ENCODE results near the gene GKAP1. TPM values are rescaled to one million over a fixed set of nuclear protein-coding genes. Genes with fewer than 3 reads are reported as not detected.
A peak's percentile ranks its signal among the peaks of the same experiment; 100 is the strongest.
"Not testable (repeated sequence)": the region's sequence is repeated elsewhere in the genome, so short reads cannot be mapped to it uniquely, and the experiment has no call there.

GKAP1 gene
- total RNA-seq, 2 experiments from 2014 or later, result 8.5 to 8.6 TPM

DNA sequence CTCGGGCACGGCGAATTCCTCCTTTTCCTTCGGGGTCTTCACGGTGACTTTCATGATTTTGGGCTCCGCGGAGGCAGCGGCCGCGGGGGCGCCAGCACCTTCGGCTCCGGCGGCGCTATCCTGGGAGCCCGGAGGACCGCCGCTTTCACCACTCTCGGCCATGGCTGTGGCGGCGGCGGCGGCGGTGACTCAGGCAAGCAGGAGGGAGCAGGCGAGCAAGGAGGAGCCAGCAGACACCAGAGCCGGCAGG is 110.1 kb downstream of the GKAP1 start:
- peak overlapping the region; percentile 89 for H3K4me3 ChIP-seq (ENCODE audit: low read depth, low read length, poor library complexity, severe bottlenecking)
- DNase-seq (ENCODE audit: low spot score), result no peak

DNA sequence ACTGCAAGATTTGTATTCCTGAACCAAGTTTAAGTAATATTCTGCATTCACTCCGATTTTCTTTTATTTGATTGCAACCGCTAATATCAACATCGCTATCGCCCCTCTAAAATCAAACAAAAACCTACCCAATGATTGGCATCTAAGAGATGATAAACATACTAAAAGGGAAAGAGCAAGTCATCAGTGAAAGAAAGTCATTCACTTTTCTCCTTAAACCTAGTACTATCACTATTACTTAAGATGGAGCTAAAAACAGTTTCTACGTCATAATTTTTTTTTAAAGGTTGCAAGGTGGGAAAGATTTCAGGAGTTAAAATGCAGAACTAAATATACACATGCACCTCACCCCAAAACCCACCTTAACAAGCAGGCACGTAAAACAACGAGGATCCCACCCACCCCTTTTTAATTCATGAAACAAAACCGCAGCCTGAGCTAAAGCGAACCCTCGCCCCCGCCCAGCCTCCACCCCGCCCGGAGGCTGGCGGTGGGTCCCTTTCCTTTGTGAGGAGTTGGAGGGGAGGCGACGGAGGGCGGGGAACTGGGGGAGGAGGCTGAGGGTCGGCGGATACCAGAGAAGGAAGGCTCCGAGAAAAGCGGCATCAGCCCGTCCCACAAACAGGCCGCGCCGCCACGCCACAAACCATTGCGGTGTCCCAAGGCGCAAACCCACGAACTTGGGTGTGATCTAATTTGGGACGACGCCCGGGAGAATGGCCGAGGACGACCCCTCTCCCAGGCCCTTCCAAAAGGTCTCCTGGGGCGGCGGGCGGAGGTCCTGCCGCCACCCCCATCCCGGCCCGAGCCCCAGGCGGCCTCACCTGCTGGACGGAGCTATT is 110.7 kb downstream of the GKAP1 start:
- CTCF ChIA-PET (ENCODE audit: unreplicated experiment), result no interaction called here
- Histone ChIP-seq H3K79me2 (ENCODE audit: insufficient read depth, low read depth, low read length) (peaks cover 57% of the 10 kb centered on the region), H3K4me3 (ENCODE audit: low read depth, low read length, poor library complexity, severe bottlenecking) (peak overlapping the region; percentile 89), H2AFZ (ENCODE audit: low read length) (peak overlapping the region; percentile 10; the same call in 1 of the 2 replicates), H3K27ac (ENCODE audit: low read depth, low read length, poor library complexity, severe bottlenecking) (peak overlapping the region; percentile 85), H3K9me2 (ENCODE audit: insufficient read depth, low read length) (no peaks in the 10 kb centered on the region), H3K9me3 (ENCODE audit: low read length) (no peaks in the 10 kb centered on the region), H4K20me1 (ENCODE audit: insufficient read depth, low read length) (peaks cover 16% of the 10 kb centered on the region; the same call in 1 of the 2 replicates), H3K36me3 (ENCODE audit: insufficient read depth, low read length) (peaks cover 18% of the 10 kb centered on the region), H3K4me2 (ENCODE audit: low read length) (peak overlapping the region; percentile 84), H3K4me1 (ENCODE audit: insufficient read depth, low read length, poor library complexity, severe bottlenecking) (peaks cover 47% of the 10 kb centered on the region)
- TF ChIP-seq EZH2phosphoT487 (IDR thresholded peaks at IDR 0.05; ENCODE audit: borderline replicate concordance, low read depth, low read length), result no peak
- TF ChIP-seq, protein P1, sequence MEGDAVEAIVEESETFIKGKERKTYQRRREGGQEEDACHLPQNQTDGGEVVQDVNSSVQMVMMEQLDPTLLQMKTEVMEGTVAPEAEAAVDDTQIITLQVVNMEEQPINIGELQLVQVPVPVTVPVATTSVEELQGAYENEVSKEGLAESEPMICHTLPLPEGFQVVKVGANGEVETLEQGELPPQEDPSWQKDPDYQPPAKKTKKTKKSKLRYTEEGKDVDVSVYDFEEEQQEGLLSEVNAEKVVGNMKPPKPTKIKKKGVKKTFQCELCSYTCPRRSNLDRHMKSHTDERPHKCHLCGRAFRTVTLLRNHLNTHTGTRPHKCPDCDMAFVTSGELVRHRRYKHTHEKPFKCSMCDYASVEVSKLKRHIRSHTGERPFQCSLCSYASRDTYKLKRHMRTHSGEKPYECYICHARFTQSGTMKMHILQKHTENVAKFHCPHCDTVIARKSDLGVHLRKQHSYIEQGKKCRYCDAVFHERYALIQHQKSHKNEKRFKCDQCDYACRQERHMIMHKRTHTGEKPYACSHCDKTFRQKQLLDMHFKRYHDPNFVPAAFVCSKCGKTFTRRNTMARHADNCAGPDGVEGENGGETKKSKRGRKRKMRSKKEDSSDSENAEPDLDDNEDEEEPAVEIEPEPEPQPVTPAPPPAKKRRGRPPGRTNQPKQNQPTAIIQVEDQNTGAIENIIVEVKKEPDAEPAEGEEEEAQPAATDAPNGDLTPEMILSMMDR (conservative IDR thresholded peaks at IDR 0.05; ENCODE audit: low read length), result no peak
- POLR2A ChIA-PET, result interaction anchor here (0.8 to 3.5 kb wide), 7 partner anchors 10 to 82 kb away, joined by 3 to 41 read pairs (median 7); partner anchors contain the start of gene IDNK
- peak; percentile 73 for DNase-seq (ENCODE audit: low spot score)
- TSS peak; percentile 67 for BruUV-seq (replicated peaks)
- intact Hi-C loops (cut with micrococcal nuclease; ENCODE audit: unreplicated experiment), result loop anchor here (1.0 to 5.0 kb wide), 4 partner anchors 14 to 273 kb away; partner anchors contain the start of genes GKAP1, HNRNPK, IDNK and RMI1

More for the DNA sequence above, 110.1 kb downstream of the GKAP1 start:
- H3K9me3 ChIP-seq (ENCODE audit: low read length), result no peaks in the 10 kb centered on the region
- peaks cover 52% of the 10 kb centered on the region for H3K79me2 ChIP-seq (ENCODE audit: insufficient read depth, low read depth, low read length)
- ChIA-PET POLR2A (interaction anchor here (0.8 to 3.5 kb wide), 11 partner anchors 11 to 273 kb away, joined by 3 to 41 read pairs (median 3); partner anchors contain the start of genes HNRNPK and IDNK), CTCF (ENCODE audit: unreplicated experiment) (no interaction called here)
- H3K27ac ChIP-seq (ENCODE audit: low read depth, low read length, poor library complexity, severe bottlenecking), result peak overlapping the region; percentile 85
- H3K9me2 ChIP-seq (ENCODE audit: insufficient read depth, low read length), result no peaks in the 10 kb centered on the region
- peaks cover 18% of the 10 kb centered on the region for H3K36me3 ChIP-seq (ENCODE audit: insufficient read depth, low read length)
- peak overlapping the region; percentile 10; the same call in 1 of the 2 replicates for H2AFZ ChIP-seq (ENCODE audit: low read length)
- peaks cover 16% of the 10 kb centered on the region; the same call in 1 of the 2 replicates for H4K20me1 ChIP-seq (ENCODE audit: insufficient read depth, low read length)
- peak overlapping the region; percentile 84 for H3K4me2 ChIP-seq (ENCODE audit: low read length)
- TF ChIP-seq, protein P1 (conservative IDR thresholded peaks at IDR 0.05; ENCODE audit: low read length), result no peak
- TF ChIP-seq EZH2phosphoT487 (IDR thresholded peaks at IDR 0.05; ENCODE audit: borderline replicate concordance, low read depth, low read length), result no peak
- intact Hi-C loops (cut with micrococcal nuclease; ENCODE audit: unreplicated experiment), result loop anchor here (1.0 to 5.0 kb wide), 4 partner anchors 15 to 273 kb away; partner anchors contain the start of genes GKAP1, HNRNPK, IDNK and RMI1
- no TSS peak for BruUV-seq (replicated peaks)
- peaks cover 42% of the 10 kb centered on the region for H3K4me1 ChIP-seq (ENCODE audit: insufficient read depth, low read length, poor library complexity, severe bottlenecking)

DNA sequence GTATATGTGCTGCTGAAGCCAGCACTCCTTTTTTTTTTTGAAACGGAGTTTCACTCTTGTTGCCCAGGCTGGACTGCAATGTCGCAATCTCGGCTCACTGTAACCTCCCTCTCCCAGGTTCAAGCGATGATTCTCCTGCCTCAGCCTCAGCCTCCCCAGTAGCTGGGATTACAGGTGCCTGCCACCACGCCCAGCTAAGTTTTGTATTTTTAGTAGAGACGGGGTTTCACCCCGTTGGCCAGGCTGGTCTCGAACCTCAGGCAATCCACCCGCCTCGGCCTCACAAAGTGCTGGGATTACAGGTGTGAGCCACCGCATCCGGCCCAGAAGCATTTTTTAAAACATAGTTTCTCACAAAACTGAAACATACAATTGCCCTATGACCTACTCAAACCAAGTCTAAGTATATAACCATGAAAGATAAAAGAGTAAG is 112.3 kb downstream of the GKAP1 start:
- H3K9me3 ChIP-seq (ENCODE audit: low read length); CTCF ChIA-PET (ENCODE audit: unreplicated experiment); H2AFZ ChIP-seq (ENCODE audit: low read length); H3K9me2 ChIP-seq (ENCODE audit: insufficient read depth, low read length); BruUV-seq (replicated peaks): not testable (repeated sequence)
- peak overlapping the region; percentile 84 for H3K4me2 ChIP-seq (ENCODE audit: low read length)
- peaks cover 74% of the 10 kb centered on the region for H3K79me2 ChIP-seq (ENCODE audit: insufficient read depth, low read depth, low read length)
- H3K27ac ChIP-seq (ENCODE audit: low read depth, low read length, poor library complexity, severe bottlenecking), result peak overlapping the region; percentile 85
- peaks cover 64% of the 10 kb centered on the region for H3K4me1 ChIP-seq (ENCODE audit: insufficient read depth, low read length, poor library complexity, severe bottlenecking)
- peak overlapping the region; percentile 89 for H3K4me3 ChIP-seq (ENCODE audit: low read depth, low read length, poor library complexity, severe bottlenecking)
- H3K36me3 ChIP-seq (ENCODE audit: insufficient read depth, low read length), result peaks cover 18% of the 10 kb centered on the region
- intact Hi-C loops (cut with micrococcal nuclease; ENCODE audit: unreplicated experiment), result loop anchor here (5.0 kb wide), 1 partner anchor 112 kb away; the partner anchor contains the start of gene GKAP1
- POLR2A ChIA-PET, result interaction anchor here (0.9 to 1.4 kb wide), 3 partner anchors 9 to 82 kb away, joined by 3 to 6 read pairs (median 4); partner anchors contain the start of gene IDNK
- H4K20me1 ChIP-seq (ENCODE audit: insufficient read depth, low read length), result peaks cover 29% of the 10 kb centered on the region; the same call in 1 of the 2 replicates
- DNase-seq (ENCODE audit: low spot score), result peak; percentile 56
